Keratinocyte (primary cell): ENCODE measurements around the gene PPP1R17. TPM values are rescaled to one million over a fixed set of nuclear protein-coding genes. Genes with fewer than 3 reads are reported as not detected.

Experiments
- DNase-seq: peaks from one replicate; pipeline ENCODE4 v3.0.0-alpha.2; 2011; ENCODE audit warnings: low read depth, missing footprints, low spot score
- FAIRE-seq: peaks from 2 replicates; lab custom pipeline; 2011; peaks lifted over from hg19 to GRCh38; lab: Jason Lieb, UNC
- H2AFZ ChIP-seq: 2 replicates; pipeline ENCODE4 v1.6.0; 2012; ENCODE audit warnings: low read length, control low read depth, inconsistent platforms; ENCODE audit not compliant: control insufficient read depth
- H3K27ac ChIP-seq: 2 replicates; pipeline ENCODE4 v1.5.1; 2011; ENCODE audit warnings: low read length; ENCODE audit not compliant: control insufficient read depth, insufficient read depth
- H3K27me3 ChIP-seq: 3 replicates; pipeline ENCODE4 v1.6.0; 2011; ENCODE audit warnings: low read length; ENCODE audit not compliant: control insufficient read depth, insufficient read depth; ENCODE audit errors: extremely low read depth
- H3K36me3 ChIP-seq, 2 experiments: 2 replicates in 1 of 2; 3 replicates in 1 of 2; pipeline ENCODE4 v1.5.1; 2011; ENCODE audit warnings: low read length in 2 of 2, mild to moderate bottlenecking in 1 of 2; ENCODE audit not compliant: control insufficient read depth in 2 of 2, insufficient read depth in 2 of 2; ENCODE audit errors: extremely low read depth in 1 of 2
- H3K4me1 ChIP-seq: 3 replicates; pipeline ENCODE4 v1.5.1; 2011; ENCODE audit warnings: low read length; ENCODE audit not compliant: control insufficient read depth, insufficient read depth; ENCODE audit errors: extremely low read depth
- H3K4me2 ChIP-seq: 3 replicates; pipeline ENCODE4 v1.6.0; 2011; ENCODE audit warnings: low read depth, low read length; ENCODE audit not compliant: control insufficient read depth, insufficient read depth; ENCODE audit errors: extremely low read depth
- H3K4me3 ChIP-seq, 3 experiments: fragments of 200-600 bp in 1 of 3; sonication (generic) in 1 of 3; 2 replicates in 2 of 3; 3 replicates in 1 of 3; pipeline ENCODE4 v1.5.1; 2011 to 2016; ENCODE audit warnings: low read length in 3 of 3, mild to moderate bottlenecking in 3 of 3, control low read depth in 2 of 3, inconsistent platforms in 1 of 3, low read depth in 1 of 3, mixed read lengths in 1 of 3, mixed run types in 1 of 3, moderate library complexity in 1 of 3; ENCODE audit not compliant: control insufficient read depth in 2 of 3, insufficient read depth in 2 of 3; ENCODE audit errors: extremely low read depth in 1 of 3
- H3K79me2 ChIP-seq: 2 replicates; pipeline ENCODE4 v1.6.0; 2012; ENCODE audit warnings: low read length; ENCODE audit not compliant: control insufficient read depth, insufficient read depth
- H3K9ac ChIP-seq: 3 replicates; pipeline ENCODE4 v1.6.0; 2011; ENCODE audit warnings: low read length; ENCODE audit not compliant: control insufficient read depth, insufficient read depth; ENCODE audit errors: extremely low read depth
- H3K9me1 ChIP-seq: 3 replicates; pipeline ENCODE4 v1.6.0; 2011; ENCODE audit warnings: low read length; ENCODE audit not compliant: control insufficient read depth, insufficient read depth; ENCODE audit errors: extremely low read depth
- H3K9me3 ChIP-seq: 2 replicates; pipeline ENCODE4 v1.5.1; 2012; ENCODE audit warnings: low read depth, low read length; ENCODE audit not compliant: control insufficient read depth
- H4K20me1 ChIP-seq: 3 replicates; pipeline ENCODE4 v1.6.0; 2011; ENCODE audit warnings: low read length; ENCODE audit not compliant: control insufficient read depth, insufficient read depth; ENCODE audit errors: extremely low read depth
- CTCF ChIP-seq, 3 experiments: IDR thresholded peaks in 1 of 3; conservative IDR thresholded peaks in 1 of 3; optimal IDR thresholded peaks in 1 of 3; 2 replicates in 2 of 3; 3 replicates in 1 of 3; pipeline versions ENCODE3 to v1.5.1; 2011; ENCODE audit warnings: low read length in 3 of 3, mild to moderate bottlenecking in 3 of 3, moderate library complexity in 2 of 3, control low read depth in 1 of 3, inconsistent platforms in 1 of 3; ENCODE audit not compliant: insufficient read depth in 2 of 3; ENCODE audit errors: extremely low read depth in 1 of 3
- EZH2 ChIP-seq: IDR thresholded peaks from one replicate; pipeline ENCODE4 v1.6.1; 2012; ENCODE audit warnings: inconsistent platforms, mild to moderate bottlenecking, low read length, moderate library complexity
- dilution Hi-C: fragments of 300-500 bp; cut with MboI; formaldehyde crosslinking; loops from one replicate; pipeline ENCODE4 v1.7.0; 2020; ENCODE audit warnings: low sequenced_read_pairs; ENCODE audit not compliant: extremely low pct_ligation_motif_present
- polyA plus RNA-seq, 5 experiments: library from polyadenylated mRNA; depleted of rRNA in 3 of 5; stranded (reverse) in 3 of 5; stranded (forward) in 1 of 5; unstranded in 1 of 5; fragments of >200 nt; gene quantifications; 1 replicate in 1 of 5; 2 replicates in 3 of 5; 3 replicates in 1 of 5; pipeline versions ENCODE4 v1.2.1 to v1.2.3, GENCODE V29; 2011 to 2012; ENCODE audit warnings: missing spikeins in 2 of 5, low read depth in 1 of 5, low replicate concordance in 1 of 5

The PPP1R17 gene
- polyA plus RNA-seq, 1 donor (not counting 4 experiments of a cell fraction or from before 2014, with no cell fraction given) = not detected

DNA sequence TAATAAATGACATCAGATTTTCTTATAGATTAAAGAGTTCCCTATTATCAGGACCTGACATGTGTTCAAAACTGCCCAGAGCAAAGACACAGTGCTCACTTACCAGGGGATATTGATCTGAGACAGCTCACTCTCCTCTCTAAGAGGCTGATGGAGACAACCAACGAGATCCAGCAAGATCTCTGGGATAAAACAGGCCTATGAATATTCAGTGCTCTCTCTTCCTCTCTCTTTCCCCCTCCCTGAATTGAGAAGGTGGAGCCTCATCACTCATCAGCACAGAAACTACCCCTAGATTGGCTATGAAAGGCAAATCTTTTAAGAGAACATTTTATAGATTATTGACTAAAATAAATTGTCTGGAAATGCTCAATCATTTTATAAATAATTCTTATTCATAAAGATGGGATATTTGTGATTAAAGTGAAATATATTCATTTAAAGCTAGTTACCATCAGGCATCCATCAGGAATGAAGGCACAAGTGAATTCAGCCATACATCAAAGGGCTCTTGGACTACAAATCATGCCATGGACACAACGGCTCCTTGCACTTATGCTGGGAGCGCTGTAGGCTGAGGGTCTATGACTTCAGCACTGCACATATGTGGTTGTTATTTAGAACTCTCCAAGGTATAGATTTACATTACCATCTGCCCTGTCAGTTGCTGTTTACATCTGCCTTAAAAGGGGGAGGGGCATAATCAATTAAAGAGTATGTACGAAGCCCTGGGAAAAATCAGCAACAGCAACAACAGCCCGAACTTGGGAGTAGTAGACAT, 3.4 kb upstream of the PPP1R17 start:
- FAIRE-seq (no peak), DNase-seq (no peak)
- dilution Hi-C loops = no loop called here

DNA sequence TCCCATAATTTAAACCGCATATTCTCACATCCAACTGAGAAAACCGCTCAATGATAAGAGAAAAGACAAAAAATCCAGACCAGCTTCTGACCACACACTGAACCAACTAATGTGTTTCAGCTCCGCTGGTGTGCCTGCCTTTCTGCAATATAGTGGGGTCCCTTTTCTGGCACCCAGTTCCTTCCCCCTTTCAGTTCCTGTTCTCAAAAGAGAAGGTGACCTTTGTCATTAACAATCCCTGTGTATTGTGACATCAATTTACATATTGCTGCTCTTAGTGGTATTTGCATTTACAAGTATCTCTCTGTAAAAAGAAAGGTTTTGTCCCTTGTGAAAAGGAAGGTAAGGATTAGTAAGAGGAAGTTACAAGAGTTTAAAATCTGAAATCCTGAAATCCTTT, 1.4 kb downstream of the PPP1R17 start:
- Histone ChIP-seq H3K36me3 (no peaks in the 10 kb centered on the region), H3K27me3 (peaks cover 33% of the 10 kb centered on the region), H2AFZ (no peak overlapping the region), H4K20me1 (no peaks in the 10 kb centered on the region), H3K27ac (no peak overlapping the region), H3K79me2 (no peaks in the 10 kb centered on the region), H3K9me1 (no peaks in the 10 kb centered on the region), H3K9me3 (no peaks in the 10 kb centered on the region), H3K9ac (no peak overlapping the region), H3K4me1 (no peaks in the 10 kb centered on the region), H3K4me2 (no peak overlapping the region), H3K4me3 (no peak overlapping the region)
- dilution Hi-C loops = no loop called here
- no peak for TF ChIP-seq CTCF (optimal IDR thresholded peaks at IDR 0.05 in 1 of 3, IDR thresholded peaks at IDR 0.05 in 1 of 3, conservative IDR thresholded peaks at IDR 0.05 in 1 of 3; ENCODE audit: extremely low read depth in 1 of 3, insufficient read depth in 2 of 3, low read length in 3 of 3)
- TF ChIP-seq EZH2 = no peak
- DNase-seq = no peak
- FAIRE-seq = no peak

More for the DNA sequence above, 3.4 kb upstream of the PPP1R17 start:
- no peak overlapping the region for H3K4me3 ChIP-seq
- H3K27me3 ChIP-seq = peaks cover 13% of the 10 kb centered on the region
- H3K9me3 ChIP-seq = no peaks in the 10 kb centered on the region
- no peak overlapping the region for H3K9ac ChIP-seq
- H3K9me1 ChIP-seq = no peaks in the 10 kb centered on the region
- H3K36me3 ChIP-seq = no peaks in the 10 kb centered on the region
- no peaks in the 10 kb centered on the region for H3K4me1 ChIP-seq
- no peaks in the 10 kb centered on the region for H3K79me2 ChIP-seq
- H2AFZ ChIP-seq = no peak overlapping the region
- no peak overlapping the region for H3K27ac ChIP-seq
- no peaks in the 10 kb centered on the region for H4K20me1 ChIP-seq
- TF ChIP-seq EZH2 (no peak), CTCF (optimal IDR thresholded peaks at IDR 0.05 in 1 of 3, IDR thresholded peaks at IDR 0.05 in 1 of 3, conservative IDR thresholded peaks at IDR 0.05 in 1 of 3; ENCODE audit: extremely low read depth in 1 of 3, insufficient read depth in 2 of 3, low read length in 3 of 3) (no peak)
- no peak overlapping the region for H3K4me2 ChIP-seq
